ENCODE data around the gene SMOC1.

Gene SMOC1

GRCh38 chr14:69989622-69990021 lies 110.4 kb downstream of the SMOC1 start:
- TF ChIP-seq CTCF (IDR thresholded peaks at IDR 0.05; ENCODE audit: extremely low read depth, missing control alignments), result no peak
- DNase-seq (ENCODE audit: low spot score), result no peak

GRCh38 chr14:69990323-69990722 lies 111.1 kb downstream of the SMOC1 start:
- no peak for DNase-seq (ENCODE audit: low spot score)
- no peak for TF ChIP-seq CTCF (IDR thresholded peaks at IDR 0.05; ENCODE audit: extremely low read depth, missing control alignments)

- no peak for DNase-seq (ENCODE audit: low spot score)
Observed at GRCh38 chr14:69991422-69991821, 112.2 kb downstream of the SMOC1 start.

GRCh38 chr14:69992564-69992963 lies 113.3 kb downstream of the SMOC1 start:
- no peak for TF ChIP-seq CTCF (IDR thresholded peaks at IDR 0.05; ENCODE audit: extremely low read depth, missing control alignments)
- DNase-seq (ENCODE audit: low spot score), result no peak

More at GRCh38 chr14:69991422-69991821, 112.2 kb downstream of the SMOC1 start:
- no peak for TF ChIP-seq CTCF (IDR thresholded peaks at IDR 0.05; ENCODE audit: extremely low read depth, missing control alignments)

- no peak for TF ChIP-seq CTCF (IDR thresholded peaks at IDR 0.05; ENCODE audit: extremely low read depth, missing control alignments)
- no peak for DNase-seq (ENCODE audit: low spot score)
Observed at GRCh38 chr14:69993326-69993725, 114.1 kb downstream of the SMOC1 start.

GRCh38 chr14:69994002-69994401 lies 114.8 kb downstream of the SMOC1 start:
- DNase-seq (ENCODE audit: low spot score), result no peak
- TF ChIP-seq CTCF (IDR thresholded peaks at IDR 0.05; ENCODE audit: extremely low read depth, missing control alignments), result no peak

GRCh38 chr14:69996216-69996615 lies 117.0 kb downstream of the SMOC1 start:
- TF ChIP-seq CTCF (IDR thresholded peaks at IDR 0.05; ENCODE audit: extremely low read depth, missing control alignments), result no peak

More at GRCh38 chr14:69996216-69996615, 117.0 kb downstream of the SMOC1 start:
- DNase-seq (ENCODE audit: low spot score), result no peak

Measured in GM20000 (cell line).